ENCODE measurements around the gene UAP1L1.

- TF ChIP-seq CTCF (IDR thresholded peaks at IDR 0.05) (peak; percentile 96 to 99 (median 98)), POLR2A (IDR thresholded peaks at IDR 0.05) (no peak), EP300 (IDR thresholded peaks at IDR 0.05) (no peak), POLR2AphosphoS5 (IDR thresholded peaks at IDR 0.05) (no peak)
These were observed 13.1 kb upstream of the UAP1L1 start for GRCh38 chr9:137064027-137064879.

Measured in upper lobe of left lung (tissue), 4 donors.